B cell (primary cell): ENCODE data around the gene ASGR2.

Experiments used
- EZH2 ChIP-seq: IDR thresholded peaks from 2 replicates; pipeline ENCODE4 v1.6.1; 2012; ENCODE audit warnings: borderline replicate concordance, low read depth, mild to moderate bottlenecking, moderate library complexity, low read length; ENCODE audit not compliant: insufficient read depth, poor library complexity, severe bottlenecking
- TF ChIP-seq, protein P1 (sequence below): fragments of 200-600 bp; IDR thresholded peaks from one replicate; pipeline ENCODE4 v1.8.0; 2022; ENCODE audit warnings: antibody characterized with exemption, mild to moderate bottlenecking

GRCh38 chr17:7111784-7112509 lies 2.7 kb downstream of the ASGR2 start:
- TF ChIP-seq, protein P1, sequence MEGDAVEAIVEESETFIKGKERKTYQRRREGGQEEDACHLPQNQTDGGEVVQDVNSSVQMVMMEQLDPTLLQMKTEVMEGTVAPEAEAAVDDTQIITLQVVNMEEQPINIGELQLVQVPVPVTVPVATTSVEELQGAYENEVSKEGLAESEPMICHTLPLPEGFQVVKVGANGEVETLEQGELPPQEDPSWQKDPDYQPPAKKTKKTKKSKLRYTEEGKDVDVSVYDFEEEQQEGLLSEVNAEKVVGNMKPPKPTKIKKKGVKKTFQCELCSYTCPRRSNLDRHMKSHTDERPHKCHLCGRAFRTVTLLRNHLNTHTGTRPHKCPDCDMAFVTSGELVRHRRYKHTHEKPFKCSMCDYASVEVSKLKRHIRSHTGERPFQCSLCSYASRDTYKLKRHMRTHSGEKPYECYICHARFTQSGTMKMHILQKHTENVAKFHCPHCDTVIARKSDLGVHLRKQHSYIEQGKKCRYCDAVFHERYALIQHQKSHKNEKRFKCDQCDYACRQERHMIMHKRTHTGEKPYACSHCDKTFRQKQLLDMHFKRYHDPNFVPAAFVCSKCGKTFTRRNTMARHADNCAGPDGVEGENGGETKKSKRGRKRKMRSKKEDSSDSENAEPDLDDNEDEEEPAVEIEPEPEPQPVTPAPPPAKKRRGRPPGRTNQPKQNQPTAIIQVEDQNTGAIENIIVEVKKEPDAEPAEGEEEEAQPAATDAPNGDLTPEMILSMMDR, result no peak
- TF ChIP-seq EZH2, result no peak
